IPS-18a (cell line): ENCODE measurements around the gene PDC.
"Not testable (repeated sequence)": the region's sequence is repeated elsewhere in the genome, so short reads cannot be mapped to it uniquely, and the experiment has no call there.

Source experiments
- H3K27ac ChIP-seq: one replicate; pipeline ENCODE4 v1.5.1; 2013; ENCODE audit warnings: low read length
- H3K27me3 ChIP-seq: one replicate; pipeline ENCODE4 v1.6.1; 2013; ENCODE audit warnings: mild to moderate bottlenecking, low read length; ENCODE audit not compliant: control insufficient read depth, insufficient read depth
- H3K36me3 ChIP-seq: one replicate; pipeline ENCODE4 v1.6.1; 2013; ENCODE audit warnings: low read depth, low read length; ENCODE audit not compliant: control insufficient read depth
- H3K4me1 ChIP-seq: one replicate; pipeline ENCODE4 v1.6.1; 2013; ENCODE audit warnings: low read depth, low read length; ENCODE audit not compliant: control insufficient read depth
- H3K4me3 ChIP-seq: one replicate; pipeline ENCODE4 v1.5.1; 2013; ENCODE audit warnings: low read length
- H3K9ac ChIP-seq: one replicate; pipeline ENCODE4 v1.6.1; 2013; ENCODE audit warnings: mild to moderate bottlenecking, low read length, moderate library complexity
- H3K9me3 ChIP-seq: one replicate; pipeline ENCODE4 v1.6.1; 2013; ENCODE audit warnings: low read depth, low read length; ENCODE audit not compliant: control insufficient read depth

PDC gene

DNA sequence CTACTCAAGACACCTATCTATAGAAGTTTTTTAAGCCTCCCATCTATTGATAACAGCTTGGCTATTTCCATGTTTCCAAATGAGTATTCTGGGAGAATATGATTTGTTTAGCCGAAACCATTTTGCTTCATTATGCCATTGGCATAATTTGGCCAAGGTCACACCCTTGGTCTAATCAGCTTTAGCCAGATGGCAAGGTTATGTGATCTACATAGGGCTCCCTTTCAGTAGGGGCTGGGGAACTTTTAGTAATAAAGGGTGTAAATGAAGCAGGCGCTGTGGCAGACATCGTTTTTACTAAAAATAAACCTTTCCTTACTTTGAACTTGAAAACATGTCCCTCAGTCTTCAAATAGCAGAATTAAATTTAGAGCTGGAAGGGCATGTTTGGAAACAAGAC is 3.0 kb upstream of the PDC start:
- H3K4me1 ChIP-seq: no peaks in the 10 kb centered on the region

DNA sequence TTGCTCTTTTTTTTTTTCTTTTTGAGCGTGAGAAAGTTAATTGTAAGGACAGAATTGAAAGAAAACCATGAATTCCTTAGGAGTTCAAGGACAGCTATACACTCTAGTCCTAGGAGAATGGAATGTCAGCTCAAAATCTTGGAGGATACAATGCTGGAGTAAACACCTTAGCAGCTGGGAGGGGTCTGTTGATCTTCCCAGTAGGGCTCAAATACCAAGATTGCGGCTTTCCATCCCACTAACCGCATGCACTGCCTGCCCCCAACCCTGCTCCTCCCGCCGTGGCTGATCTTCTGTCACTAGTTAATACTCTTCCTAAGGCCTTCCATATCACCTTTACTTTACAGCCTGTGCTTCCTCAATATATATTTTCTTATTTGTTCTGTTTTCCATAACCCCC is 2.6 kb upstream of the PDC start:
- no peak overlapping the region for H3K27ac ChIP-seq
- no peaks in the 10 kb centered on the region for H3K9me3 ChIP-seq
- no peak overlapping the region for H3K9ac ChIP-seq
- no peak overlapping the region for H3K4me3 ChIP-seq
- H3K36me3 ChIP-seq: no peaks in the 10 kb centered on the region
- H3K27me3 ChIP-seq: no peaks in the 10 kb centered on the region
- H3K4me1 ChIP-seq: no peaks in the 10 kb centered on the region

More for the DNA sequence above, 3.0 kb upstream of the PDC start:
- Histone ChIP-seq H3K9ac (no peak overlapping the region), H3K9me3 (no peaks in the 10 kb centered on the region), H3K4me3 (no peak overlapping the region), H3K27me3 (no peaks in the 10 kb centered on the region), H3K27ac (no peak overlapping the region), H3K36me3 (no peaks in the 10 kb centered on the region)

DNA sequence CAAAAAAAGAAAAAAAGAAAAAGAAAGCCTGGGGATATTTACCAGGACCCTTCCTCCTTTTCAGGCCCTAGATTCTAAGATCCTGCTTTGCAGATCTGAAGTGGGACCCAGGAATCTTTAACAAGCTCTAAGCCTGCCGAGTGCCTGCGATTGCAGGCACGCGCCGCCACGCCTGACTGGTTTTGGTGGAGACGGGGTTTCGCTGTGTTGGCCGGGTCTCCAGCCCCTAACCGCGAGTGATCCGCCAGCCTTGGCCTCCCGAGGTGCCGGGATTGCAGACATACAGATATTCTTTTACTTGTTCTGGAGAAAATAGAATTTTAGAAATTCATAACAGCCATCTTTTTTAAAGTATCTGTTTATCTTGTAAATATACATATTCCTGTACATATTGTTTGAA is 1.8 kb downstream of the PDC start:
- not testable (repeated sequence) for H3K36me3 ChIP-seq, H3K9me3 ChIP-seq, H3K27ac ChIP-seq, H3K4me1 ChIP-seq, H3K9ac ChIP-seq, H3K27me3 ChIP-seq, H3K4me3 ChIP-seq

DNA sequence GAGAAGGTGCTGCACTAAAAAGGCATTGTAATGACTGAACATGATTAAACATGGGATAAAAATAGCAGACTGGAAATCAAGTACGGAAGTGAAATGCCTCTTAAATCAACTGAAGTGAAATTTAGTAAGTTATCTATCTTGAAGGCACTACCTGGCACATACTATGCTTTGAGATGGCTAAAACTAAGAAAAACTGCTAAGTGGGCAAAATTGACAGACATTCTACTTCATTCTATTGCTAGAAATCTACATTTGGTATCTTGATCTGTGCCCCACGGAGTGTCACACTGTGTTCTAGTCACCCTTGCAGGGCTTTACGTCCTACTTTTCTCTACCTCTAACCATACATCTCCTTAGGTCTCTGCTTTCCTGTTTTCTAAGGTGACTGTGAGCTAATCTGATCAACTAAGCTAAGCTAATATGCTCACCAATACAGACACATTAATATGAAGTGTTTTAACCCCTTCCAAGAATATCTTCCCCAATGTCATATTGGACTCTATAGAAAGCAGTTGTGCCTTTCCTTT is 4.1 kb downstream of the PDC start:
- no peaks in the 10 kb centered on the region for H3K9me3 ChIP-seq
- H3K27me3 ChIP-seq: no peaks in the 10 kb centered on the region
- H3K4me1 ChIP-seq: no peaks in the 10 kb centered on the region
- no peak overlapping the region for H3K27ac ChIP-seq
- H3K4me3 ChIP-seq: no peak overlapping the region
- H3K9ac ChIP-seq: no peak overlapping the region
- no peaks in the 10 kb centered on the region for H3K36me3 ChIP-seq

DNA sequence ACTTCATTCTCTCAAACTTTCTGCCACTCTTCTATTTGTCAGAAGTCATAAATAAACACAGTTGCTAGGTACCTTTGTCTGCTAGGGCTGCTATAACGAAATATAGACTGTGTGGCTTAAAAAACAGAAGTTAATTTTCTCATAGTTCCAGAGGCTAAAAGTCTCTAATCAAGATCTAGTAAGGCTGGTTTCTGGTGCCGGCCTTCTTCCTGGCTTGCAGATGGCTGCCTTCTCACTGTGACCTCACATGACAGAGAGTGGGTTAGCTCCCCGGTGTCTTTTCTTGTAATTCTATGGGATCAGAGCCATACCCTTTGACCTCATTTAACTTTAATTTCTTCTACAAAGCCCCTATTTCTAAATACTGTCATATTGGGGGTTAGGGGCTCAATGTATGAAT is 5.9 kb downstream of the PDC start:
- Histone ChIP-seq H3K4me3 (no peak overlapping the region), H3K9me3 (no peaks in the 10 kb centered on the region), H3K4me1 (no peaks in the 10 kb centered on the region), H3K36me3 (no peaks in the 10 kb centered on the region), H3K9ac (no peak overlapping the region), H3K27ac (no peak overlapping the region), H3K27me3 (no peaks in the 10 kb centered on the region)

DNA sequence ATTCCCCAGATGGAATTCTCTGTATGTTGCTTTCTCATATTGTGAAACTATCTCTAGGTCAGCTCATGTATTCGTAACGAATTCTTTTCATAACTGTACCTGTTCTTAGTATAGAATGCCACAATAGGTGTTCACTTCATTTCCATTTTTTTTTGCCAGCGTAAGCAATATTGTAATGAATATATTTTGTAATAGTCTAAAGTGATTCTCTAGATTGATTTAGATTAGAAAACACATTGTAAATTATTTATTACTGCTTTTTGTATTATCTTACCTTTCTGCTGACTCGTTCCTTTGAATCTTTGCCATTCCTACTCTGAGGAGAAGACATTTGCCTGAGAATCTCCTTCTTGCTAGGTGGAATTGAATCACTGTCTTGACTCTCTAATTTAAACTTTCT is 14.8 kb downstream of the PDC start:
- H3K4me3 ChIP-seq: no peak overlapping the region
- no peaks in the 10 kb centered on the region for H3K9me3 ChIP-seq
- H3K4me1 ChIP-seq: no peaks in the 10 kb centered on the region
- no peaks in the 10 kb centered on the region for H3K36me3 ChIP-seq
- H3K27ac ChIP-seq: no peak overlapping the region
- H3K27me3 ChIP-seq: no peaks in the 10 kb centered on the region
- no peak overlapping the region for H3K9ac ChIP-seq

DNA sequence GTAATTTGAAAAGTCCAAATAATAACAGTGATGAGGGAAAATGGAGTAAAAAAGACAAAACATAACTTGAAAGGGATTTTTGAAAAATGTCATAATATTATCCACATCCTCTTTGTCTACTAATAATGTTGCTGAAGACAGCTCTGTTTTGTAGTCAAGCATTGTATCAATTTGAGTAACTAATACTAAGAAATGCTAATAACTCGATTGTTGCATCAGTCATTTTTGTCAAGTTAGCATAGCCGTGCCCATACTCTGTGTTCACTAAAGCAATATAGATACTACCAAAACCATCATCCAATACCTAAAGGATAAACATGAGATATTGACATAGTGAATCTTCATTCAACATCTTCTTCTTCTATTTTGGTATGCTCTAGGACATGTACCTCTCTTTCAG is 17.3 kb downstream of the PDC start:
- H3K27me3 ChIP-seq: no peaks in the 10 kb centered on the region
- no peaks in the 10 kb centered on the region for H3K4me1 ChIP-seq
- H3K36me3 ChIP-seq: no peaks in the 10 kb centered on the region
- no peak overlapping the region for H3K27ac ChIP-seq
- no peak overlapping the region for H3K9ac ChIP-seq
- no peaks in the 10 kb centered on the region for H3K9me3 ChIP-seq
- no peak overlapping the region for H3K4me3 ChIP-seq

DNA sequence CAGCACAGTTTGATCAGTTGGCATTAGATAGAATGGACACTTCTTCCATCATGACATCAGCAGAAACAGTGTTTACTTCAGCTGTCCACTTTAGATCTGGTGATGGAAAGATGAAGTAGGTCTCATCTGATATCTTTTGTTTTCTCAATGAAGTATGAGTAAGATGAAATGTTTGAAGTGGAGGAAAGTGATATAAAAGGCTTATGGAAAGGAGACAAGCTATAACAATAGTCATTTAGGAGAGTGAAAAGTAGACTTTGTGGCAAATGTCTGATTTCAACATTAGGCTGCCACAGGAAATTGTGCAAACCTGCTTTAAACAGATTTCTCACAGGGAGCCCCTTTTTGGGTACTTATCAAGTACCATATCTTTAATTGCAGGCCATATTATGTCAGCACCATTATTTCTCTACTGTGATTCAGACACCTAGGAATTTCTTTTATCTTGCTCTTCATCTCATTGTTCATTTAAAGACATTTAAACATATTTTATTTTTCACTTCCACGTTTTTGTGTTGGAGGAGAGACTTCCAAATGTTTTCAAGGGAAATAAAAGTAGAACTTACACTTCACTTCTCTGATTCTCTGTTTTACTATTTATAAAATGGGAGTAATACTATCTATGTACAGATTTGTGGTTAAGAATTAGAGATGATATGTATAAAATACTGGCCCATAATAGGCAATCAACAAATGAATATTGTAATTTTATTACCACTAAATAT is 18.1 kb downstream of the PDC start:
- Histone ChIP-seq H3K4me1 (no peaks in the 10 kb centered on the region), H3K9ac (no peak overlapping the region), H3K9me3 (no peaks in the 10 kb centered on the region), H3K36me3 (no peaks in the 10 kb centered on the region), H3K27me3 (no peaks in the 10 kb centered on the region), H3K27ac (no peak overlapping the region), H3K4me3 (no peak overlapping the region)

DNA sequence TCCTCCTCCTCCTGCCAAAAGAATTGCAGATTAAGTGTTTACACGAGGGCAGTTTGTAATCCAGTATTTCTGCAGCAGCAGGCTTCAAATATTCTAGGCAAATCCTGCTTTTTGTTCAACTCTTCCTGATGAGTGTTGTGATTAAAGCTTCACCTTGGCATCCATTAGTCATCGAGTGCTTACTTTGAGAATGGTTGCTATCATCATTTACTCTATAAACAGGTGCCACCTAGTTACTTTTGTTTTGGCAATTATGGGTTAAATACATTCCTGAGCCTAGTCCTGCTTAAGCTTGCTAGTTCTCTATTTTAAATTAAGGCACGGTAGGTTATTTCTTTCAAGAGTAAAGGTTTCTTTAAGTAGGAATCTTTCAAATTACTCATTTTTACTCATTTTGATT is 20.3 kb downstream of the PDC start:
- no peak overlapping the region for H3K4me3 ChIP-seq
- H3K27me3 ChIP-seq: no peaks in the 10 kb centered on the region
- no peaks in the 10 kb centered on the region for H3K9me3 ChIP-seq
- no peak overlapping the region for H3K27ac ChIP-seq
- H3K36me3 ChIP-seq: no peaks in the 10 kb centered on the region
- no peak overlapping the region for H3K9ac ChIP-seq
- no peaks in the 10 kb centered on the region for H3K4me1 ChIP-seq

DNA sequence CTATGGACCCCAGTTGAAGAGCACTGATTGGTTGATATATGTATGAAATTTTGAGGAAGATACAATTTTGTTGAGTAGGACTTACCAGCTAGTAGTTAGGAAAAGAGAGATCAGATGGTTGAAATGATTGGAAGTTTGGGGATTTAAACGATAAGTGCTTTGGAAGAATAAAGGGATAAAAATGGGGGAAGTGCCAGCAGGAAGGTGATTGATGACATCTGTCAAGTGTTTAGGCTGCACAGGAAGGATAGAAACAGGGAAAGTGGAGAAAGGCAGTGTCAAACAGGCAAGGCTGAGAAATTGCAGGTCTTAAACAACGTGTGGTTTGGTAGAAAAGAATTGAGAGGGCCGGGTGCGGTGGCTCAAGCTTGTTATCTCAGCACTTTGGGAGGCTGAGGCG is 22.3 kb downstream of the PDC start:
- Histone ChIP-seq H3K4me1 (no peaks in the 10 kb centered on the region), H3K27me3 (no peaks in the 10 kb centered on the region), H3K27ac (no peak overlapping the region), H3K36me3 (no peaks in the 10 kb centered on the region), H3K9ac (no peak overlapping the region), H3K4me3 (no peak overlapping the region), H3K9me3 (no peaks in the 10 kb centered on the region)

DNA sequence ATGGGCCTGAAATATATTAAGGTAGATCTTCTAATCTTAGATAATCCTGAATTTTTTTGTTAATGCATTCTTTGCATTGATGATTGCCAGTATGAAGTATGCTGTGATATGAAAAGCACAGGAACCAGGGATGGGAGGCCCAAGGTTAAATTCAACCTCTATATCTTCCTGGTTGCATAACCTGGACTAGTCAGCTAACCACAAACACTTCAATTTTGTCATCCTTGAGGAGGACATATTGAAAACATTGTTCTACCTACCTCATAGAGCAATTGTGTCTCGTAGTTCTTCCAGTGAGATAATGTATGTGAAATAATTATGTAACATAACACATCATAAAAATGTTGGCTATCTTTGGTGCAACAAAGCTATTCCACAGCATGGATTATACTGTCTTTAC is 25.6 kb downstream of the PDC start:
- H3K27ac ChIP-seq: no peak overlapping the region

DNA sequence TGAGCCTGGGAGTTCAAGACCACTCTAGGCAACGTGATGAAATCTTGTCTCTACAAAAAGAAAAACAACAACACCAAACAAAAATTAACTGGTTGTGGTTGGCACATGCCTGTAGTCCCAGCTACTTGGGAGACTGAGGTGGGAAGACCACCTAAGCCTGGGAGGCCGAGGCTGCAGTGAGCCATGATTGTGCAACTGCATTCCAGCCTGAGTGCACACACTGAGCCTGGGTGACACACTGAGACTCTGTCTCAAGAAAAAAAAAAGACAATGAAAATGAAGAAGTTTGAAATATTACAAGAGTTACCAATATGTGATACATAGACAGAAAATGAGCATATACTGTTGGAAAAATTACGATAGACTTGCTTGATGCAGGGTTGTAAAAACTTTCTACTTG is 31.9 kb downstream of the PDC start:
- H3K27ac ChIP-seq: no peak overlapping the region
- no peak overlapping the region for H3K9ac ChIP-seq

More for the DNA sequence above, 25.6 kb downstream of the PDC start:
- no peaks in the 10 kb centered on the region for H3K9me3 ChIP-seq
- H3K27me3 ChIP-seq: no peaks in the 10 kb centered on the region
- no peak overlapping the region for H3K4me3 ChIP-seq
- H3K9ac ChIP-seq: no peak overlapping the region
- no peaks in the 10 kb centered on the region for H3K36me3 ChIP-seq
- H3K4me1 ChIP-seq: no peaks in the 10 kb centered on the region

More for the DNA sequence above, 31.9 kb downstream of the PDC start:
- H3K4me1 ChIP-seq: no peaks in the 10 kb centered on the region
- no peaks in the 10 kb centered on the region for H3K9me3 ChIP-seq
- no peaks in the 10 kb centered on the region for H3K27me3 ChIP-seq
- no peaks in the 10 kb centered on the region for H3K36me3 ChIP-seq
- no peak overlapping the region for H3K4me3 ChIP-seq
